DLD1 (cell line): Measurements from ENCODE around the gene SHISA8.
"Not testable (repeated sequence)": the region's sequence is repeated elsewhere in the genome, so short reads cannot be mapped to it uniquely, and the experiment has no call there.

ENCODE experiments used
- in situ Hi-C: cut with HindIII; loops from 2 replicates; pipeline ENCODE4 v1.10.0; 2017; ENCODE audit warnings: low sequenced_read_pairs

Gene SHISA8

GRCh38 chr22:41915035-41915785 lies at the start of gene SHISA8:
Gene SHISA8 (minus strand): TSS chr22:41915074. CDS start chr22:41914667, 407 bp downstream.
- in situ Hi-C loops = no loop called here

- in situ Hi-C loops = no loop called here
Measured at GRCh38 chr22:41964112-41964491, 49.2 kb upstream of the SHISA8 start.

- in situ Hi-C loops = no loop called here
Measured at GRCh38 chr22:41963453-41964111, 48.7 kb upstream of the SHISA8 start.

- in situ Hi-C loops = no loop called here
Measured at GRCh38 chr22:41957941-41958556, 43.2 kb upstream of the SHISA8 start.

- in situ Hi-C loops = no loop called here
Measured at GRCh38 chr22:41952713-41953112, 37.8 kb upstream of the SHISA8 start.

- in situ Hi-C loops = no loop called here
Measured at GRCh38 chr22:41951898-41952474, 37.1 kb upstream of the SHISA8 start, which contains the start of gene SMIM45. Gene SMIM45 (plus strand): TSS chr22:41952150.

- in situ Hi-C loops = no loop called here
Measured at GRCh38 chr22:41949297-41949965, 34.6 kb upstream of the SHISA8 start.

- in situ Hi-C loops = not testable (repeated sequence)
Measured at GRCh38 chr22:41948928-41949296, 34.0 kb upstream of the SHISA8 start.

GRCh38 chr22:41948142-41948541 lies 33.3 kb upstream of the SHISA8 start:
- in situ Hi-C loops = no loop called here

GRCh38 chr22:41947424-41948080 lies 32.7 kb upstream of the SHISA8 start:
- in situ Hi-C loops = no loop called here

- in situ Hi-C loops = no loop called here
Measured at GRCh38 chr22:41946629-41947423, 32.0 kb upstream of the SHISA8 start, which contains the start of gene CENPM. Gene CENPM (minus strand): TSS chr22:41947152. CDS start chr22:41947076, 76 bp downstream.

- in situ Hi-C loops = no loop called here
Measured at GRCh38 chr22:41943661-41944209, 28.9 kb upstream of the SHISA8 start.

- in situ Hi-C loops = no loop called here
Measured at GRCh38 chr22:41940832-41941765, 26.2 kb upstream of the SHISA8 start.

- in situ Hi-C loops = no loop called here
Measured at GRCh38 chr22:41939981-41940831, 25.3 kb upstream of the SHISA8 start.

- in situ Hi-C loops = no loop called here
Measured at GRCh38 chr22:41936894-41937169, 22.0 kb upstream of the SHISA8 start.

- in situ Hi-C loops = no loop called here
Measured at GRCh38 chr22:41935509-41935908, 20.6 kb upstream of the SHISA8 start.

- in situ Hi-C loops = no loop called here
Measured at GRCh38 chr22:41935015-41935351, 20.1 kb upstream of the SHISA8 start.
